WI38 (cell line): Measurements from ENCODE around the gene ABCB8.

Experiments
- H3K4me3 ChIP-seq: 2 replicates; pipeline ENCODE4 v1.5.1; 2011; ENCODE audit warnings: low read depth, mild to moderate bottlenecking, control low read depth, low read length
- TF ChIP-seq, protein P1 (sequence below): IDR thresholded peaks from 2 replicates; pipeline ENCODE4 v1.5.1; 2012; ENCODE audit warnings: low read depth, mild to moderate bottlenecking, control low read depth, low read length

Gene ABCB8

DNA sequence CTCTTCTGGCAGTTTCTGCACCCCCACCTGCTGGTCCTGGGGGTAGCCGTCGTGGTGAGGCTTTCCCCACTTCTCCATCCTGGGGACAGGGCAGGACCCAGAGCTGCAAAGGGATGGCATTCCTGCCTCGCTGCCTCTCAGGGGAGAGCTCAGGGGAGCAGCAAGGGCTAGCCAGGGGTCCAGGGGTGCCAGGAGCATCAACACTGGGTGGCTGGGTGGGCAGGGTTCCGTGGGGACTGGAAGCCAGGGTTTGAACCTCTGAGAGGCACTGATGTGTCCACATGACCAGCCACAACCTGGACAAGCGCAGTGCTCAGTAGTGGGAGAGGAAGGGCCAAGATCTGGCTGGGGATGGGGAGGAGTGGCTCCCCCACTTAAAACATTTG, 5.6 kb downstream of the ABCB8 start:
- H3K4me3 ChIP-seq = no peak overlapping the region
- TF ChIP-seq, protein P1, sequence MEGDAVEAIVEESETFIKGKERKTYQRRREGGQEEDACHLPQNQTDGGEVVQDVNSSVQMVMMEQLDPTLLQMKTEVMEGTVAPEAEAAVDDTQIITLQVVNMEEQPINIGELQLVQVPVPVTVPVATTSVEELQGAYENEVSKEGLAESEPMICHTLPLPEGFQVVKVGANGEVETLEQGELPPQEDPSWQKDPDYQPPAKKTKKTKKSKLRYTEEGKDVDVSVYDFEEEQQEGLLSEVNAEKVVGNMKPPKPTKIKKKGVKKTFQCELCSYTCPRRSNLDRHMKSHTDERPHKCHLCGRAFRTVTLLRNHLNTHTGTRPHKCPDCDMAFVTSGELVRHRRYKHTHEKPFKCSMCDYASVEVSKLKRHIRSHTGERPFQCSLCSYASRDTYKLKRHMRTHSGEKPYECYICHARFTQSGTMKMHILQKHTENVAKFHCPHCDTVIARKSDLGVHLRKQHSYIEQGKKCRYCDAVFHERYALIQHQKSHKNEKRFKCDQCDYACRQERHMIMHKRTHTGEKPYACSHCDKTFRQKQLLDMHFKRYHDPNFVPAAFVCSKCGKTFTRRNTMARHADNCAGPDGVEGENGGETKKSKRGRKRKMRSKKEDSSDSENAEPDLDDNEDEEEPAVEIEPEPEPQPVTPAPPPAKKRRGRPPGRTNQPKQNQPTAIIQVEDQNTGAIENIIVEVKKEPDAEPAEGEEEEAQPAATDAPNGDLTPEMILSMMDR = no peak

DNA sequence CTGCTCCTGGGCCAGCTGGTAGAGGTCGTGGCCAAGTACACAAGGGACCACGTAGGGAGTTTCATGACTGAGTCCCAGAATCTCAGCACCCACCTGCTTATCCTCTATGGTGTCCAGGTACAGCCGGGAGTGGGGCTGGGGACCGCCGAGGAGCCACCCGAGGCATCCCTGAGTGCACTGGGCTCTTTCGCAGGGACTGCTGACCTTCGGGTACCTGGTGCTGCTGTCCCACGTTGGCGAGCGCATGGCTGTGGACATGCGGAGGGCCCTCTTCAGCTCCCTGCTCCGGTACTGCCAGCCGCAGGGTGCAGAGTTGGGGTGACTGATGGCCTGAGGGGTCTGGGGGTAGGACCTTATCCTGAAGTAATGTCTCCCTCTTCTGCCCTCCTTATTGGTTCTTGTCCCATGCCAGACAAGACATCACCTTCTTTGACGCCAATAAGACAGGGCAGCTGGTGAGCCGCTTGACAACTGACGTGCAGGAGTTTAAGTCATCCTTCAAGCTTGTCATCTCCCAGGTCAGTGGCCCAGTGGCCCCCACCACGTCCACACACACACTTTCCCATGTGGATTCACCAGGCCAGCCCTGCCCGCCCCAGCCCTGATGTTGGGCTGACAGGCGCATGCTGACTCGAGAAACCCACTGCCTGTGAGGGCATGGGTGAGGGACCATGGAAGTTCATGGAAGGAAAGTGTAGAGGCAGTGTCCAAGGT, 6.2 kb downstream of the ABCB8 start:
- TF ChIP-seq, protein P1 = no peak

DNA sequence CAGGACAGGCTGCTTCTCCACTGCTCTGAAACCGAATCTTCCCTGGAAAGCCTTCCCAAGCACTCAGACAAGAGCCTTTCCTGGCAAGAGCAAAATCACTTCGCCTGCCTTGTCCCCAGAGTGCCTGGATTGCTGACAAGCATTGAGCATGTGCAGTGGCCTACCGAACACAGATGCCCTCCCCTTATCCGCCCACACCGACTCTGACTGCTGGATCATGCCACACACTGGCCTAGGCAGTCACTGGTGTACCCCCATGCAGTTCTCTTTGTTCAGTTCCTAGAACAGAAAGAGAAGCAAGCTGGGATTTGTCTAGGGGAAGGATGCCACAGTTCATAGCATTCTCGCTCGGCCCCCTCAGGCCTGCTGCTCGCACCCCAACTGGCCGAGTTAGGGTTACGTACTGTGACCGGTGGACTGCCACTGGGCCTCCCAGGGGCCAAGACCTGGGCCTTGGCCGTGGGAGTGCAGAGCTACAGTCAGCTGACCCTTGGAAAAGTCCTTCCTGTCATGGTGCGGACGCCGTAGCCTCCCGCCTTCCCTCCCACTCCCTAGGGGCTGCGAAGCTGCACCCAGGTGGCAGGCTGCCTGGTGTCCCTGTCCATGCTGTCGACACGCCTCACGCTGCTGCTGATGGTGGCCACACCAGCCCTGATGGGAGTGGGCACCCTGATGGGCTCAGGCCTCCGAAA, 6.9 kb downstream of the ABCB8 start:
- TF ChIP-seq, protein P1 = no peak
- no peak overlapping the region for H3K4me3 ChIP-seq

More for the DNA sequence above, 6.2 kb downstream of the ABCB8 start:
- H3K4me3 ChIP-seq = no peak overlapping the region

DNA sequence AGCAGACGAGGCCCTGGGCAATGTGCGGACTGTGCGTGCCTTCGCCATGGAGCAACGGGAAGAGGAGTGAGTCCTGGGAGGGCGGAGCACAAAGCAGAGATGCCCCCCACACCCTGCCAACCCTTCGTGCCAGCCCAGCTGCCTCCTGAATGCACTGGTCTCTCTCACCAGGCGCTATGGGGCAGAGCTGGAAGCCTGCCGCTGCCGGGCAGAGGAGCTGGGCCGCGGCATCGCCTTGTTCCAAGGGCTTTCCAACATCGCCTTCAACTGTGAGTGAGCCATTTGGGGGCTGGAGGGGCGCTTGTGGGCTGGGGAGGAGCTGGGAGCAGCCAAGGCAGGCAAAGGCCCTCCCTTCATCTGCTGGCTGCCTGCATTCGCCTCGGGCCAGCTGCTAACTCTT, 7.7 kb downstream of the ABCB8 start:
- no peak overlapping the region for H3K4me3 ChIP-seq
- TF ChIP-seq, protein P1 = no peak

DNA sequence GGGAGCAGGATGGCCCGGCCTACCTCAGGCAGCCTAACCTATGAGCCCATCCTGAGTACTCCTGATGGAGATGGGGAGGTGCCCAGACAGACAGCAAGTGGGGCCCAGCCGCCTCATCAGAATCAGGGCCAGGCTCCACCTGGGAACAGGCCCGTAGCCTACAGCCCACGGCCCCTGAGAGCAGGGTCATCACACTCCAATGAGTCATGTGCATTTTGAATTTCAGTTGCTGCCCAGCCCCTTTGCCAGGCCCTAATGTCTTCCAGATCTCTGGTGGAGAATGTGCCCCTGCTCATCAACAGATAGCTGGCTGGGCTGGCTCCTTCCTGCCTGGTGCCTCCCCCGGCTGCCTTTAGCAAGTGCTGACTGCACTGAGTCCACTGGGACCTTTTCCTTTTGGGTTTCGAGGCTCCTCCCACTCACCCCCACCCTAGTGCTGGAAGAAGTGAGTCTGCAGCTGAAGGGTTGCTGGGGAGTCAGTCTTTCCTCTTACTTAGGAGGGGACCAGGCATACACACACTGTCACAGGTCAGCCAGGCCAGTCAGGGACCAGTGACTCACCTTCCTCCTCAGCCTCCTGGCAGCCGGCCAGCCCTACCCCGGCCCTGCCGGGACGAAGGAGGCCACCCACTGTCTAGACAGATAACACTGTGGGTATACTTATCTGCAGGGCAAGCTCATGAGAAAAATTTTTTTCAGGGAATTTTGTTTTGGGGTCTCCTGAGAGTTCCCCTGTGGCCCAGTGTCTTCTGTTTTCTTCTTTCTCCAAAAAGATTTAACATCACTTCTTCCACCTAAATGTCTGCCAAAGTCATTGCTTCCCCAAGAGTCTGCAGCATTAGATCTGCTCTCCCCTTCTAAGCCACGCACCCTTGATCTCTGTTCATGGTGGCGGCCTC, 10.9 kb downstream of the ABCB8 start:
- no peak overlapping the region for H3K4me3 ChIP-seq
- TF ChIP-seq, protein P1 = no peak

DNA sequence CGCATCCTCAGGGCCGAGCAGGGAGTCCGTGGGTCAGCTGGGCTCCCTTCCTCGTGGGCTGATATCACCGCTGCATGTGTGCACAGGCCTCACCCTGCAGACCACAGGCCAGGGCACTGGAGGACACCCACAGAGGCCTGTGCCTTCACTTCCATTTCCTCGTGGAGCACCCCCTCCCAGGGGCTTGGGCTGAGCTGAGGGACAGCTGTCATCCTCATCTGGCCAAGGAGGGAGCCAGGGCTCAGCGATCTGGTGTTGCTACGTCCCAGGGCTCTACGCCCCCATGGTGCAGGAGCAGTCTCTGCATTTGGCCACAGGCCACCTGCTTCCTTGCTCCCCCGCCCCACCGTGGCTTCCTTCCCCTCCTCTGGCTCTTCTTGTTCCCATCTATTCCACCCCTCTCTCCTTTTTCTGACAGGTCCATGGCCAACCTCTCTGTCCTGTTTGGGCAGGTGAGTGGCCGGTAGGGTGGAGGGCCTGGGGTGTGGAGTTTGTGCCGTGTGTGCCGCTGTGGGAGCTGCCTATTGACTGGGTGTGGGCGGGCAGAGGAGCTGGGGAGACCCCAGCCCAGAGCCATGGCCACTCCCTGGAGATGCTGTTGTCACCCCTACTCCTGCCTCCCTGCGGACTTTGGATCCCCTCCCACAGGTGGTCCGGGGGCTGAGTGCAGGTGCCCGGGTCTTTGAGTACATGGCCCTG, 11.7 kb downstream of the ABCB8 start:
- TF ChIP-seq, protein P1 = no peak
- H3K4me3 ChIP-seq = no peak overlapping the region
